A549 (cell line): ENCODE results near the gene ZNF536. TPM values are rescaled to one million over a fixed set of nuclear protein-coding genes. Genes with fewer than 3 reads are reported as not detected.

ENCODE experiments used
- ATAC-seq, 2 experiments: fragments of 200-7000 bp in 1 of 2; fragments of >200 bp in 1 of 2; cut with Nextera tagmentation in 1 of 2; cut with Tn5 transposase in 1 of 2; 3 replicates each; pipeline versions ENCODE4 v1.8.0 to v1.9.1; 2018 to 2020; ENCODE audit warnings: mild to moderate bottlenecking in 1 of 2, moderate library complexity in 1 of 2
- CTCF ChIA-PET: fragments of 300-600 bp; sonication (Branson Sonifier 250); formaldehyde crosslinking; extraction: SDS; loops from one replicate; lab custom pipeline; 2021; ENCODE audit warnings: antibody characterized with exemption, inconsistent platforms; lab: Yijun Ruan, JAX
- POLR2A ChIA-PET: fragments of 350-600 bp; formaldehyde crosslinking; extraction: SDS; loops from one replicate; lab custom pipeline; 2021; ENCODE audit warnings: antibody characterized with exemption, inconsistent platforms; lab: Yijun Ruan, JAX
- DNase-seq, 2 experiments: peaks; one replicate each; pipeline versions ENCODE4 v3.0.0 to v3.0.0-alpha.2; 2011 to 2016; ENCODE audit warnings: low read depth in 1 of 2, low spot score in 1 of 2
- FAIRE-seq: peaks from 2 replicates; lab custom pipeline; 2011; peaks lifted over from hg19 to GRCh38; lab: Jason Lieb, UNC
- H3K27ac ChIP-seq, 2 experiments: fragments of >200 bp; sonication (Bioruptor Twin); formaldehyde crosslinking; 3 replicates each; pipeline ENCODE4 v1.5.1; 2016 to 2017
- H3K4me1 ChIP-seq: fragments of >200 bp; sonication (Bioruptor Twin); formaldehyde crosslinking; 3 replicates; pipeline ENCODE4 v1.6.1; 2016
- H3K4me2 ChIP-seq: fragments of >200 bp; sonication (Bioruptor Twin); formaldehyde crosslinking; 3 replicates; pipeline ENCODE4 v1.6.1; 2016
- H3K4me3 ChIP-seq: fragments of >200 bp; sonication (Bioruptor Twin); formaldehyde crosslinking; 3 replicates; pipeline ENCODE4 v1.5.1; 2016
- H3K9me3 ChIP-seq: fragments of >200 bp; sonication (Bioruptor Twin); formaldehyde crosslinking; 3 replicates; pipeline ENCODE4 v1.6.1; 2016
- ATOH8 ChIP-seq: fragments of 250-450 bp; sonication (Bioruptor Pico); IDR thresholded peaks from 2 replicates; pipeline ENCODE4 v1.5.0; 2020; ENCODE audit warnings: low read depth, mild to moderate bottlenecking, moderate library complexity
- BHLHE40 ChIP-seq: IDR thresholded peaks from 2 replicates; pipeline ENCODE4 v1.6.1; 2012; ENCODE audit warnings: low read depth, low read length, inconsistent platforms
- CHD2 ChIP-seq: fragments of 150-350 bp; IDR thresholded peaks from 2 replicates; pipeline ENCODE4 v1.6.1; 2014; ENCODE audit warnings: low read length; ENCODE audit not compliant: partially characterized antibody
- CHD4 ChIP-seq: fragments of 200-600 bp; sonication (generic); IDR thresholded peaks from 2 replicates; pipeline ENCODE4 v1.6.1; 2016; ENCODE audit warnings: antibody characterized with exemption, mild to moderate bottlenecking, borderline replicate concordance
- EHF ChIP-seq: fragments of 250-450 bp; sonication (Bioruptor Pico); IDR thresholded peaks from 2 replicates; pipeline ENCODE4 v1.5.0; 2020; ENCODE audit warnings: mild to moderate bottlenecking
- EHMT2 ChIP-seq: fragments of 200-600 bp; sonication (generic); IDR thresholded peaks from 2 replicates; pipeline ENCODE4 v1.6.1; 2016; ENCODE audit warnings: antibody characterized with exemption, low read depth, mild to moderate bottlenecking, moderate library complexity
- ESRRA ChIP-seq: fragments of 150-350 bp; IDR thresholded peaks from 2 replicates; pipeline ENCODE4 v1.6.1; 2014; ENCODE audit warnings: mild to moderate bottlenecking, low read length, borderline replicate concordance
- FOSL2 ChIP-seq, 2 experiments: fragments of 450-650 bp in 1 of 2; fragments of >200 bp in 1 of 2; sonication (Bioruptor Twin) in 1 of 2; formaldehyde crosslinking; IDR thresholded peaks; 2 replicates each; pipeline versions ENCODE4 v1.5.0 to v1.6.1; 2016 to 2020; ENCODE audit warnings: mild to moderate bottlenecking in 1 of 2, moderate library complexity in 1 of 2
- GATA3 ChIP-seq: IDR thresholded peaks from 2 replicates; pipeline ENCODE4 v1.6.1; 2012; ENCODE audit warnings: borderline replicate concordance
- HES2 ChIP-seq: fragments of >200 bp; sonication (Bioruptor Twin); formaldehyde crosslinking; IDR thresholded peaks from 2 replicates; pipeline ENCODE4 v1.6.1; 2016
- HMGXB4 ChIP-seq: fragments of 250-450 bp; sonication (Bioruptor Pico); IDR thresholded peaks from 2 replicates; pipeline ENCODE4 v1.5.0; 2021; ENCODE audit warnings: mild to moderate bottlenecking, moderate library complexity, borderline replicate concordance
- HOXB13 ChIP-seq: fragments of 250-450 bp; sonication (Bioruptor Pico); IDR thresholded peaks from 2 replicates; pipeline ENCODE4 v1.5.0; 2020; ENCODE audit warnings: low read depth, mild to moderate bottlenecking, moderate library complexity
- JUN ChIP-seq, 2 experiments: fragments of >200 bp; sonication (Bioruptor Twin); formaldehyde crosslinking; IDR thresholded peaks; 2 replicates in 1 of 2; 3 replicates in 1 of 2; pipeline ENCODE4 v1.6.1; 2016 to 2017
- MAX ChIP-seq: IDR thresholded peaks from 2 replicates; pipeline ENCODE4 v1.6.1; 2012
- NPAS2 ChIP-seq: fragments of 250-450 bp; sonication (Bioruptor Pico); IDR thresholded peaks from 2 replicates; pipeline ENCODE4 v1.8.0; 2022; ENCODE audit warnings: mild to moderate bottlenecking, moderate library complexity, borderline replicate concordance
- NR3C1 ChIP-seq: fragments of >200 bp; sonication (Bioruptor Twin); formaldehyde crosslinking; IDR thresholded peaks from 3 replicates; pipeline ENCODE4 v1.6.1; 2017
- POLR2A ChIP-seq: IDR thresholded peaks from 2 replicates; pipeline ENCODE4 v1.6.1; 2012; ENCODE audit warnings: mild to moderate bottlenecking, low read length
- RARB ChIP-seq: fragments of 250-450 bp; sonication (Bioruptor Pico); IDR thresholded peaks from 2 replicates; pipeline ENCODE4 v1.8.0; 2021; ENCODE audit warnings: mild to moderate bottlenecking, moderate library complexity
- RCOR1 ChIP-seq: fragments of 150-350 bp; IDR thresholded peaks from 2 replicates; pipeline ENCODE4 v1.6.1; 2014; ENCODE audit warnings: antibody characterized with exemption, low read length, low read depth
- RFX5 ChIP-seq: fragments of 450-650 bp; IDR thresholded peaks from 2 replicates; pipeline ENCODE4 v1.7.1; 2014; ENCODE audit warnings: antibody characterized with exemption, mild to moderate bottlenecking, moderate library complexity
- TFCP2L1 ChIP-seq: fragments of 250-450 bp; sonication (Bioruptor Pico); IDR thresholded peaks from 2 replicates; pipeline ENCODE4 v1.5.0; 2021; ENCODE audit warnings: mild to moderate bottlenecking
- TP53 ChIP-seq: fragments of 250-450 bp; sonication (Bioruptor Pico); IDR thresholded peaks from 2 replicates; pipeline ENCODE4 v1.5.0; 2021; ENCODE audit warnings: mild to moderate bottlenecking, moderate library complexity
- ZC3H11A ChIP-seq: fragments of 450-650 bp; IDR thresholded peaks from 2 replicates; pipeline ENCODE4 v1.6.1; 2014; ENCODE audit warnings: antibody characterized with exemption, mild to moderate bottlenecking
- ZFP36 ChIP-seq: fragments of 450-650 bp; IDR thresholded peaks from 2 replicates; pipeline ENCODE4 v1.6.1; 2014; ENCODE audit warnings: borderline replicate concordance; ENCODE audit not compliant: partially characterized antibody
- ZSCAN20 ChIP-seq: fragments of 250-450 bp; sonication (Bioruptor Pico); IDR thresholded peaks from 2 replicates; pipeline ENCODE4 v1.8.0; 2022; ENCODE audit warnings: mild to moderate bottlenecking, moderate library complexity
- WGBS: methylation state at CpG from one replicate; pipeline ENCODE4 v1.1.6; 2017; ENCODE audit errors: missing lambda C conversion rate; 5-methylcytosine and 5-hydroxymethylcytosine counted together
- polyA plus RNA-seq, 4 experiments: library from polyadenylated mRNA; depleted of rRNA in 3 of 4; stranded (reverse); fragments of >200 nt; fragmentation: RNase III in 1 of 4; extraction: RNeasy Plus Mini Kit Qiagen cat#74134 plus additional on column Dnase treatment in 1 of 4; gene quantifications; 2 replicates in 3 of 4; 3 replicates in 1 of 4; pipeline ENCODE4 v1.2.3, GENCODE V29; 2011 to 2017

Gene ZNF536
- polyA plus RNA-seq, 2 of the 4 experiments (the other 2 are of a cell fraction): not detected

- 26% methylated on average over 6 of the region's 6 CpGs for WGBS
- no peak overlapping the region for H3K27ac ChIP-seq
- ATAC-seq: no peak
- no peak for DNase-seq
- CTCF ChIA-PET: no interaction called here
- no peaks in the 10 kb centered on the region for H3K9me3 ChIP-seq
- H3K4me1 ChIP-seq: no peaks in the 10 kb centered on the region
- no peak for TF ChIP-seq EHMT2
- TF ChIP-seq BHLHE40: no peak
- no peak for TF ChIP-seq ZSCAN20 (CRISPR knock-in tag)
- no peak for TF ChIP-seq RARB (CRISPR knock-in tag)
- TF ChIP-seq EHF: no peak
- TF ChIP-seq CHD4: no peak
- TF ChIP-seq HMGXB4: no peak
- TF ChIP-seq GATA3: no peak
- no peak for TF ChIP-seq NR3C1
- TF ChIP-seq FOSL2 (IDR thresholded peaks at IDR 0.05): no peak
- no peak for TF ChIP-seq FOSL2 (CRISPR knock-in tag; IDR thresholded peaks at IDR 0.05)
- no peak for TF ChIP-seq POLR2A
- no peak for TF ChIP-seq CHD2
- TF ChIP-seq HOXB13: no peak
- TF ChIP-seq, all 56 proteins: peak for 0
- FAIRE-seq: peak; percentile 89
- POLR2A ChIA-PET: no interaction called here
- Histone ChIP-seq H3K4me2 (no peak overlapping the region), H3K4me3 (no peak overlapping the region)
Observed at GRCh38 chr19:30577551-30578105, 205.4 kb downstream of the ZNF536 start.

GRCh38 chr19:30579419-30579818, 207.2 kb downstream of the ZNF536 start:
- H3K27ac ChIP-seq: no peak overlapping the region
- no peak for TF ChIP-seq RFX5
- TF ChIP-seq CHD2: no peak
- TF ChIP-seq ZC3H11A: no peak
- no peak for TF ChIP-seq POLR2A
- no peak for TF ChIP-seq BHLHE40
- no peak overlapping the region for H3K4me2 ChIP-seq
- no peak overlapping the region for H3K4me3 ChIP-seq
- no peaks in the 10 kb centered on the region for H3K9me3 ChIP-seq
- no peak for ATAC-seq
- CTCF ChIA-PET: interaction anchor here (1.0 to 1.5 kb wide), 4 partner anchors 11 to 346 kb away, joined by 3 to 4 read pairs (median 4); no protein-coding TSS in a partner anchor
- no peaks in the 10 kb centered on the region for H3K4me1 ChIP-seq
- POLR2A ChIA-PET: no interaction called here
- FAIRE-seq: no peak
- DNase-seq: no peak
- 2% methylated on average over 3 of the region's 3 CpGs for WGBS

- H3K4me3 ChIP-seq: no peak overlapping the region
- FAIRE-seq (no peak), ATAC-seq (no peak), DNase-seq (no peak)
- H3K27ac ChIP-seq: no peak overlapping the region
- WGBS: 8% methylated on average over 4 of the region's 4 CpGs
- no peak for TF ChIP-seq JUN (IDR thresholded peaks at IDR 0.05)
- no peak for TF ChIP-seq CHD4
- TF ChIP-seq ZFP36: no peak
- TF ChIP-seq TP53 (CRISPR knock-in tag): no peak
- TF ChIP-seq RCOR1: no peak
- TF ChIP-seq TFCP2L1 (CRISPR knock-in tag): no peak
- TF ChIP-seq ATOH8 (CRISPR knock-in tag): no peak
- no peak for TF ChIP-seq ESRRA
- TF ChIP-seq ZSCAN20 (CRISPR knock-in tag): no peak
- TF ChIP-seq MAX: no peak
- no peak for TF ChIP-seq NPAS2
- no peak for TF ChIP-seq HES2
- CTCF ChIA-PET: interaction anchor here (1.4 to 1.5 kb wide), 2 partner anchors 10 to 58 kb away, joined by 3 to 4 read pairs; no protein-coding TSS in a partner anchor
- H3K4me1 ChIP-seq: no peaks in the 10 kb centered on the region
- H3K4me2 ChIP-seq: no peak overlapping the region
- POLR2A ChIA-PET: no interaction called here
- no peaks in the 10 kb centered on the region for H3K9me3 ChIP-seq
Observed at GRCh38 chr19:30580673-30581072, 208.5 kb downstream of the ZNF536 start.
